AG09309 (cell line): ENCODE results near the gene ACBD7.

Experiments
- DNase-seq: peaks from one replicate; pipeline ENCODE4 v3.0.0-alpha.2; 2010; ENCODE audit warnings: low read depth
- H3K4me3 ChIP-seq: 2 replicates; pipeline ENCODE4 v1.5.1; 2011; ENCODE audit warnings: mild to moderate bottlenecking, low read depth, low read length, moderate library complexity; ENCODE audit not compliant: control insufficient read depth
- CTCF ChIP-seq: IDR thresholded peaks from 2 replicates; pipeline ENCODE4 v1.5.1; 2011; ENCODE audit warnings: mild to moderate bottlenecking, low read depth, low read length, inconsistent platforms; ENCODE audit not compliant: insufficient read depth, control insufficient read depth; ENCODE audit errors: missing control alignments

ACBD7 gene

GRCh38 chr10:15072358-15072757 lies 16.2 kb downstream of the ACBD7 start:
- H3K4me3 ChIP-seq = no peak overlapping the region
- no peak for TF ChIP-seq CTCF
- DNase-seq = no peak

- H3K4me3 ChIP-seq = no peak overlapping the region
- no peak for TF ChIP-seq CTCF
- no peak for DNase-seq
These were observed 19.3 kb downstream of the ACBD7 start for GRCh38 chr10:15069230-15069629.

- peak; percentile 33 for DNase-seq
- no peak for TF ChIP-seq CTCF
- no peak overlapping the region for H3K4me3 ChIP-seq
These were observed 19.8 kb downstream of the ACBD7 start for GRCh38 chr10:15068802-15069201.

GRCh38 chr10:15067154-15067553 lies 21.4 kb downstream of the ACBD7 start:
- no peak for TF ChIP-seq CTCF
- DNase-seq = no peak
- no peak overlapping the region for H3K4me3 ChIP-seq

GRCh38 chr10:15060638-15061037 lies 27.9 kb downstream of the ACBD7 start:
- no peak overlapping the region for H3K4me3 ChIP-seq
- no peak for DNase-seq
- no peak for TF ChIP-seq CTCF

GRCh38 chr10:15059914-15060313 lies 28.7 kb downstream of the ACBD7 start:
- DNase-seq = no peak
- H3K4me3 ChIP-seq = no peak overlapping the region
- no peak for TF ChIP-seq CTCF

GRCh38 chr10:15058689-15059088 lies 29.9 kb downstream of the ACBD7 start:
- no peak overlapping the region for H3K4me3 ChIP-seq
- no peak for TF ChIP-seq CTCF
- DNase-seq = no peak
